DMS53 treated with DMSO at 0.1 percent for 48 hours (cell line): ENCODE results near the gene DGKI.

Source experiments
- DNase-seq: peaks from one replicate; lab custom pipeline; 2025; ENCODE audit not compliant: unreplicated experiment; lab: John Stamatoyannopoulos, UW

The DGKI gene

GRCh38 chr7:137386966-137387365 lies 459.8 kb downstream of the DGKI start:
- DNase-seq, result no peak

GRCh38 chr7:137381045-137381444 lies 465.7 kb downstream of the DGKI start:
- DNase-seq, result no peak

GRCh38 chr7:137373507-137373906 lies 473.3 kb downstream of the DGKI start:
- DNase-seq, result no peak

GRCh38 chr7:137371616-137372015 lies 475.2 kb downstream of the DGKI start:
- no peak for DNase-seq

GRCh38 chr7:137366995-137367394 lies 479.8 kb downstream of the DGKI start:
- no peak for DNase-seq

- no peak for DNase-seq
Observed at GRCh38 chr7:137363683-137364082, 483.1 kb downstream of the DGKI start.

GRCh38 chr7:137360087-137360679 lies 486.6 kb downstream of the DGKI start:
- DNase-seq, result no peak

GRCh38 chr7:137354961-137355360 lies 491.8 kb downstream of the DGKI start:
- DNase-seq, result no peak

- DNase-seq, result no peak
Observed at GRCh38 chr7:137354396-137354795, 492.4 kb downstream of the DGKI start.

GRCh38 chr7:137351941-137352340 lies 494.8 kb downstream of the DGKI start:
- DNase-seq, result no peak

GRCh38 chr7:137345799-137346449 lies 500.9 kb downstream of the DGKI start:
- no peak for DNase-seq

- DNase-seq, result peak; percentile 26
Observed at GRCh38 chr7:137343281-137343841, 503.4 kb downstream of the DGKI start, which contains the start of gene PTN. PTN (minus strand) TSS chr7:137343733; CDS start chr7:137254973, 88,760 bp downstream.

GRCh38 chr7:137342828-137343261 lies 503.9 kb downstream of the DGKI start:
- DNase-seq, result no peak

GRCh38 chr7:137342265-137342664 lies 504.5 kb downstream of the DGKI start:
- no peak for DNase-seq

GRCh38 chr7:137337902-137338301 lies 508.9 kb downstream of the DGKI start:
- no peak for DNase-seq

- DNase-seq, result no peak
Observed at GRCh38 chr7:137335814-137336213, 511.0 kb downstream of the DGKI start.

- DNase-seq, result no peak
Observed at GRCh38 chr7:137331378-137331777, 515.4 kb downstream of the DGKI start.
